ENCODE results near the gene CACNA1F. TPM values are rescaled to one million over a fixed set of nuclear protein-coding genes. Genes with fewer than 3 reads are reported as not detected.
A peak's percentile ranks its signal among the peaks of the same experiment; 100 is the strongest.

CACNA1F gene
- total and polyA plus RNA-seq, 12 donors, result 0.03 to 0.42 (median 0.11) TPM; not detected in 4

DNA sequence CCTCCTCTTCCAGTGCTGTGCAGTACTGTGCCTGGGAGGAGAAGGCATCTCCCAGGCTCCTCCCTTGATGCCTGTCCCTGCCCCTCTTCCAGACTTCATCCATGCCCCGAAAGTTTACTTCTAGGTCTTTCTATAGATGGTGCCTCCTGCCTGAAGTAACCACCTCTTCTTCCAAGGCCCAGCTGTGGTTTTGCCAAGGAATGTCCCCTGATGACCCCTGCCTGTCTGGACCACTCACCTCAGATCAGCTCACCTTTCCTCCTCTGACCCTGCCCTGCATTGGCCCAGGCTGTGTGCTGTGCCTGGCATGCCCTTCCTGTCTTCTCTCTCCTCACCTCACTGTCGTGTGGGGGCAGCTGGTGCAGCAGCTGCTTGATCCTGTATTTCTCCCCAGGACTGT is 53.8 kb downstream of the CACNA1F start:
- no peak for DNase-seq
- intact Hi-C loops (cut with DNase I), result no loop called here
- TF ChIP-seq, protein P1, sequence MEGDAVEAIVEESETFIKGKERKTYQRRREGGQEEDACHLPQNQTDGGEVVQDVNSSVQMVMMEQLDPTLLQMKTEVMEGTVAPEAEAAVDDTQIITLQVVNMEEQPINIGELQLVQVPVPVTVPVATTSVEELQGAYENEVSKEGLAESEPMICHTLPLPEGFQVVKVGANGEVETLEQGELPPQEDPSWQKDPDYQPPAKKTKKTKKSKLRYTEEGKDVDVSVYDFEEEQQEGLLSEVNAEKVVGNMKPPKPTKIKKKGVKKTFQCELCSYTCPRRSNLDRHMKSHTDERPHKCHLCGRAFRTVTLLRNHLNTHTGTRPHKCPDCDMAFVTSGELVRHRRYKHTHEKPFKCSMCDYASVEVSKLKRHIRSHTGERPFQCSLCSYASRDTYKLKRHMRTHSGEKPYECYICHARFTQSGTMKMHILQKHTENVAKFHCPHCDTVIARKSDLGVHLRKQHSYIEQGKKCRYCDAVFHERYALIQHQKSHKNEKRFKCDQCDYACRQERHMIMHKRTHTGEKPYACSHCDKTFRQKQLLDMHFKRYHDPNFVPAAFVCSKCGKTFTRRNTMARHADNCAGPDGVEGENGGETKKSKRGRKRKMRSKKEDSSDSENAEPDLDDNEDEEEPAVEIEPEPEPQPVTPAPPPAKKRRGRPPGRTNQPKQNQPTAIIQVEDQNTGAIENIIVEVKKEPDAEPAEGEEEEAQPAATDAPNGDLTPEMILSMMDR (IDR thresholded peaks at IDR 0.05), result no peak
- Histone ChIP-seq H3K4me3 (no peak overlapping the region), H3K9me3 (no peaks in the 10 kb centered on the region), H3K4me1 (peaks cover 0 to 11% (median 0%) of the 10 kb centered on the region in 9 donors), H3K36me3 (peaks cover 0 to 66% (median 0%) of the 10 kb centered on the region in 9 donors), H3K27me3 (no peaks in the 10 kb centered on the region), H3K27ac (no peak overlapping the region)
- no peak for ATAC-seq
- 90 to 91% methylated on average over 2 of the region's 2 CpGs for WGBS, 2 donors

DNA sequence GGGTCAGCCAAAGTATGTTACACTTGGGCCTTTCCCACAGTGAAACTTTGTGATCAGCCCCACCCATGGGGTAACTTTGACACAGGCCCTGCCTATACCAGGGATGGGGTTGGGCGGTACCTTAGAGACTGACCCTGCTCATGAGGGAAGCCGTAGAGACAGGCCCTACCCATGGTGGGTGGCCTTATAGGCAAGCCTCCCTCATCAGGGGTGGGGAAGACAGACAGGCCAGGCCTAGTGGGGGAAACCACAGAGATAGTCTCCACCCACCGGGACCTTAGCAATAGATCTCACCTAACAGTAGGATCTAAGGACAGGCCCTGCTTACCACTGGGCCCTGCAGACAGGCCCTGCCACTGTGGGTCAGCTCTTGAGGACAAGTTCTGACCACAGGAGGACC is 54.6 kb downstream of the CACNA1F start:
- Histone ChIP-seq H3K36me3 (peaks cover 0 to 73% (median 0%) of the 10 kb centered on the region in 9 donors), H3K9me3 (no peaks in the 10 kb centered on the region), H3K4me3 (no peak overlapping the region), H3K27me3 (no peaks in the 10 kb centered on the region), H3K4me1 (peaks cover 0 to 17% (median 0%) of the 10 kb centered on the region in 9 donors), H3K27ac (no peak overlapping the region)
- WGBS, 2 donors, result 92 to 100% methylated on average over 3 of the region's 3 CpGs
- TF ChIP-seq, protein P1 (IDR thresholded peaks at IDR 0.05), result no peak
- ATAC-seq, result peak in 2 of 8 donors; percentile 1 to 16
- no peak for DNase-seq
- intact Hi-C loops (cut with DNase I), result no loop called here

- ATAC-seq, result peak in 6 of 8 donors; percentile 23 to 61 (median 45)
- Histone ChIP-seq H3K27me3 (no peaks in the 10 kb centered on the region), H3K27ac (peak overlapping the region in 1 of 10 donors; percentile 31), H3K9me3 (no peaks in the 10 kb centered on the region), H3K4me1 (peaks cover 0 to 22% (median under 1%) of the 10 kb centered on the region in 9 donors), H3K4me3 (no peak overlapping the region), H3K36me3 (peaks cover 0 to 69% (median 0%) of the 10 kb centered on the region in 9 donors)
- intact Hi-C loops (cut with DNase I), result no loop called here
- TF ChIP-seq, protein P1 (IDR thresholded peaks at IDR 0.05), result no peak
- no peak for DNase-seq
- 89 to 90% methylated on average over 22 to 23 of the region's 23 CpGs for WGBS, 2 donors
These were observed 55.2 kb downstream of the CACNA1F start for GRCh38 chrX:49177873-49178480.

DNA sequence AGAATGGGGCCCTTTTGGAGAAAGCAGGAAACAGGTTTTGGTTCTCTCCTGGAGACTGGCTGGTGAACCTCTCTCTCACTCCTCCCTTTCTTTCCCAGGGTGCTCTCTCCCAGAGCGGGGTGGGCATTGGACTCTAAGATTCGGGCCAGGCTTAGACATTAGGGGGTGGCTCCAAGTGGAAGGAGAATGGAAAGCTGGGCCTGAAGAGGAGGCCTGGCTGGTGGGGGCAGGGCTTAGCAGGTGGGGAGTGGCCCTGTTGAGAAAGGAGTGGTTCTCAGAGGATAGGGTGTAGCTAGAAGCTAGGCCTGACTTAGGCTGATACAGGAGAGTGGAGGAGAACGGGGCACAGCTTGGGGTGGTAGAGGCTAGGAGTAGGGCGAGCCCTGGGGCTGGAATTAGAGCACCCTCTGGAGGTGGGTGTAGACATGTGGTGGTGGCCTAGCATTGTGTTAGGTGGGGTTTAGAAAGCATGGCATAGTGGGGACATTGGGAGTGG is 55.8 kb downstream of the CACNA1F start:
- intact Hi-C loops (cut with DNase I), result no loop called here
- peak in 6 of 8 donors; percentile 25 to 49 (median 44) for ATAC-seq
- no peaks in the 10 kb centered on the region for H3K9me3 ChIP-seq
- no peak for DNase-seq
- H3K4me3 ChIP-seq, result peak overlapping the region in 1 of 10 donors; percentile 1
- H3K27ac ChIP-seq, result peak overlapping the region in 5 of 10 donors; percentile 5 to 76 (median 31)
- no peaks in the 10 kb centered on the region for H3K27me3 ChIP-seq
- WGBS, 2 donors, result 74 to 80% methylated on average over 4 of the region's 4 CpGs
- TF ChIP-seq, protein P1 (IDR thresholded peaks at IDR 0.05), result peak in 4 of 9 donors; percentile 9 to 18 (median 11)
- H3K4me1 ChIP-seq, result peaks cover 0 to 27% (median 5%) of the 10 kb centered on the region in 9 donors
- peaks cover 0 to 64% (median 0%) of the 10 kb centered on the region in 9 donors for H3K36me3 ChIP-seq

Data from heart right ventricle (tissue), 16 donors.